ENCODE measurements around the gene BTBD3. TPM values are rescaled to one million over a fixed set of nuclear protein-coding genes. Genes with fewer than 3 reads are reported as not detected.

Gene BTBD3
- total RNA-seq (2022; extraction: Qiagen RNA extraction; ENCODE audit: low read depth), result 13.7 to 19.7 TPM (median 17.2 TPM) in 5 replicates

GRCh38 chr20:11917663-11918062 lies at the start of gene BTBD3:
TSS of gene BTBD3 (plus strand) at chr20:11917893. CDS start at chr20:11918276, 383 bp downstream.

